HG03159 (cell line): Measurements from ENCODE around the gene LRP1B.

Source experiments
- ATAC-seq: cut with Tn5 transposase; IDR thresholded peaks from one replicate; pipeline ENCODE4 v1.9.1; 2021; ENCODE audit warnings: mild to moderate bottlenecking, moderate library complexity; ENCODE audit not compliant: unreplicated experiment

The LRP1B gene

GRCh38 chr2:142131010-142131669 lies at the start of gene LRP1B:
TSS of gene LRP1B (minus strand) at chr2:142131016. CDS start at chr2:142130729, 287 bp downstream.
- ATAC-seq: peak; percentile 49

GRCh38 chr2:142179686-142180085 lies 48.9 kb upstream of the LRP1B start:
- no peak for ATAC-seq

GRCh38 chr2:142178604-142179003 lies 47.8 kb upstream of the LRP1B start:
- no peak for ATAC-seq

- ATAC-seq: no peak
Measured at GRCh38 chr2:142176941-142177340, 46.1 kb upstream of the LRP1B start.

- no peak for ATAC-seq
Measured at GRCh38 chr2:142175813-142176338, 45.1 kb upstream of the LRP1B start.

GRCh38 chr2:142174176-142174575 lies 43.4 kb upstream of the LRP1B start:
- ATAC-seq: no peak

- ATAC-seq: no peak
Measured at GRCh38 chr2:142170847-142171246, 40.0 kb upstream of the LRP1B start.

- ATAC-seq: peak; percentile 92
Measured at GRCh38 chr2:142165790-142166189, 35.0 kb upstream of the LRP1B start.

GRCh38 chr2:142153601-142154000 lies 22.8 kb upstream of the LRP1B start:
- no peak for ATAC-seq

GRCh38 chr2:142150453-142150852 lies 19.6 kb upstream of the LRP1B start:
- no peak for ATAC-seq

- no peak for ATAC-seq
Measured at GRCh38 chr2:142144547-142144946, 13.7 kb upstream of the LRP1B start.

GRCh38 chr2:142142595-142142994 lies 11.8 kb upstream of the LRP1B start:
- no peak for ATAC-seq

GRCh38 chr2:142140434-142140845 lies 9.6 kb upstream of the LRP1B start:
- ATAC-seq: peak; percentile 73

- no peak for ATAC-seq
Measured at GRCh38 chr2:142139384-142139783, 8.6 kb upstream of the LRP1B start.

- ATAC-seq: no peak
Measured at GRCh38 chr2:142136571-142136970, 5.8 kb upstream of the LRP1B start.

GRCh38 chr2:142134911-142135310 lies 4.1 kb upstream of the LRP1B start:
- ATAC-seq: no peak

- ATAC-seq: peak; percentile 36
Measured at GRCh38 chr2:142130111-142131009, 456 bp downstream of the LRP1B start.

GRCh38 chr2:142128105-142128504 lies 2.7 kb downstream of the LRP1B start:
- ATAC-seq: no peak

- no peak for ATAC-seq
Measured at GRCh38 chr2:142127248-142127647, 3.6 kb downstream of the LRP1B start.

GRCh38 chr2:142124706-142125105 lies 6.1 kb downstream of the LRP1B start:
- ATAC-seq: no peak

- ATAC-seq: no peak
Measured at GRCh38 chr2:142119347-142119746, 11.5 kb downstream of the LRP1B start.

- no peak for ATAC-seq
Measured at GRCh38 chr2:142112757-142113221, 18.0 kb downstream of the LRP1B start.
